ENCODE results near the gene ATXN3L.

ATXN3L gene

DNA sequence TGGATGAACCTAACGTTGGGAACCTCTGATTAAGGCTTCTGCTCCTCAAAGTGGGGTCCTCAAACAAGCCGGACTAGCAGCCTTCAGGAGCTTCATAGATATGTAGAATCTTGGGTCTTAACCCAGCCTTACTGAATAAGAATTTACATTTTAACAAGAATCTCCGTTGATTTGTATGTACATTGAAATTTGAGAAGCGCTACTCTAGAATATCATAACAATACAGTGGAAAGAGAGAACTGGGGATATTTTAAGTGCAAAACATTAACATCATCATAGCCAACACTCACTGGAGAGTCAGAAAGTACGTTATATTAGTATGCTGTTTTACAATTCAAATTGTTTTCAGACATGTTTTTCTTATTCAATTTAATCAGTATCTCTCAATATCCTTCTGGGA is 31.2 kb downstream of the ATXN3L start:
- ChIA-PET CTCF (no interaction called here), POLR2A (no interaction called here)
- no peak for TF ChIP-seq HDGF (IDR thresholded peaks at IDR 0.05; ENCODE audit: borderline replicate concordance)
- no peak for TF ChIP-seq FOXM1 (IDR thresholded peaks at IDR 0.05; ENCODE audit: borderline replicate concordance)
- TF ChIP-seq ARNT (IDR thresholded peaks at IDR 0.05), result no peak
- no peak for TF ChIP-seq FOXK2 (IDR thresholded peaks at IDR 0.05)
- no peak for TF ChIP-seq TARDBP (IDR thresholded peaks at IDR 0.05)
- no peak for TF ChIP-seq CTBP1 (IDR thresholded peaks at IDR 0.05; ENCODE audit: borderline replicate concordance)
- no peak for TF ChIP-seq BHLHE40 (IDR thresholded peaks at IDR 0.05; ENCODE audit: borderline replicate concordance)
- no peak for TF ChIP-seq LEF1 (IDR thresholded peaks at IDR 0.05; ENCODE audit: borderline replicate concordance)
- no peak for TF ChIP-seq L3MBTL2 (conservative IDR thresholded peaks at IDR 0.05)
- TF ChIP-seq NFRKB (IDR thresholded peaks at IDR 0.05), result no peak
- TF ChIP-seq SP1 (IDR thresholded peaks at IDR 0.05), result no peak
- TF ChIP-seq ELF4 (IDR thresholded peaks at IDR 0.05), result no peak
- TF ChIP-seq, protein P1, sequence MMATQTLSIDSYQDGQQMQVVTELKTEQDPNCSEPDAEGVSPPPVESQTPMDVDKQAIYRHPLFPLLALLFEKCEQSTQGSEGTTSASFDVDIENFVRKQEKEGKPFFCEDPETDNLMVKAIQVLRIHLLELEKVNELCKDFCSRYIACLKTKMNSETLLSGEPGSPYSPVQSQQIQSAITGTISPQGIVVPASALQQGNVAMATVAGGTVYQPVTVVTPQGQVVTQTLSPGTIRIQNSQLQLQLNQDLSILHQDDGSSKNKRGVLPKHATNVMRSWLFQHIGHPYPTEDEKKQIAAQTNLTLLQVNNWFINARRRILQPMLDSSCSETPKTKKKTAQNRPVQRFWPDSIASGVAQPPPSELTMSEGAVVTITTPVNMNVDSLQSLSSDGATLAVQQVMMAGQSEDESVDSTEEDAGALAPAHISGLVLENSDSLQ (IDR thresholded peaks at IDR 0.05), result no peak
- no peak for TF ChIP-seq FOXA1 (IDR thresholded peaks at IDR 0.05)
- no peak for DNase-seq (ENCODE audit: extremely low spot score)

GRCh38 chrX:13287816-13288215 is 32.0 kb downstream of the ATXN3L start:
- TF ChIP-seq FOXK2 (IDR thresholded peaks at IDR 0.05) (no peak), ZNF384 (IDR thresholded peaks at IDR 0.05) (no peak), NFRKB (IDR thresholded peaks at IDR 0.05) (no peak), FOXM1 (IDR thresholded peaks at IDR 0.05; ENCODE audit: borderline replicate concordance) (no peak), SUZ12 (IDR thresholded peaks at IDR 0.05) (no peak), TARDBP (IDR thresholded peaks at IDR 0.05) (no peak), SP1 (IDR thresholded peaks at IDR 0.05) (no peak), ARNT (IDR thresholded peaks at IDR 0.05) (no peak), CTBP1 (IDR thresholded peaks at IDR 0.05; ENCODE audit: borderline replicate concordance) (no peak), L3MBTL2 (conservative IDR thresholded peaks at IDR 0.05) (no peak), BHLHE40 (IDR thresholded peaks at IDR 0.05; ENCODE audit: borderline replicate concordance) (no peak), HDGF (IDR thresholded peaks at IDR 0.05; ENCODE audit: borderline replicate concordance) (no peak), ELF4 (IDR thresholded peaks at IDR 0.05) (no peak), LEF1 (IDR thresholded peaks at IDR 0.05; ENCODE audit: borderline replicate concordance) (no peak), FOXA1 (IDR thresholded peaks at IDR 0.05) (no peak)
- TF ChIP-seq, protein P1 (IDR thresholded peaks at IDR 0.05), result no peak
- no peak for DNase-seq (ENCODE audit: extremely low spot score)
- ChIA-PET CTCF (interaction anchor here (1.0 kb wide), 1 partner anchor 200 kb away, joined by 4 read pairs; no protein-coding TSS in a partner anchor), POLR2A (no interaction called here)

GRCh38 chrX:13285693-13286092 is 34.2 kb downstream of the ATXN3L start:
- TF ChIP-seq HDGF (IDR thresholded peaks at IDR 0.05; ENCODE audit: borderline replicate concordance) (no peak), BHLHE40 (IDR thresholded peaks at IDR 0.05; ENCODE audit: borderline replicate concordance) (no peak), SP1 (IDR thresholded peaks at IDR 0.05) (no peak), SUZ12 (IDR thresholded peaks at IDR 0.05) (no peak), L3MBTL2 (conservative IDR thresholded peaks at IDR 0.05) (no peak), LEF1 (IDR thresholded peaks at IDR 0.05; ENCODE audit: borderline replicate concordance) (no peak)
- no peak for DNase-seq (ENCODE audit: extremely low spot score)
- CTCF ChIA-PET, result no interaction called here
- POLR2A ChIA-PET, result no interaction called here

- ChIA-PET POLR2A (no interaction called here), CTCF (no interaction called here)
- DNase-seq (ENCODE audit: extremely low spot score), result no peak
- no peak for TF ChIP-seq TARDBP (IDR thresholded peaks at IDR 0.05)
- no peak for TF ChIP-seq FOXM1 (IDR thresholded peaks at IDR 0.05; ENCODE audit: borderline replicate concordance)
- TF ChIP-seq ZNF384 (IDR thresholded peaks at IDR 0.05), result no peak
- TF ChIP-seq CTBP1 (IDR thresholded peaks at IDR 0.05; ENCODE audit: borderline replicate concordance), result no peak
- no peak for TF ChIP-seq SUZ12 (IDR thresholded peaks at IDR 0.05)
Measured at GRCh38 chrX:13285229-13285628, 34.6 kb downstream of the ATXN3L start.

GRCh38 chrX:13284570-13284969 is 35.3 kb downstream of the ATXN3L start:
- POLR2A ChIA-PET, result no interaction called here
- TF ChIP-seq TARDBP (IDR thresholded peaks at IDR 0.05) (no peak), LEF1 (IDR thresholded peaks at IDR 0.05; ENCODE audit: borderline replicate concordance) (no peak), SUZ12 (IDR thresholded peaks at IDR 0.05) (no peak), FOXM1 (IDR thresholded peaks at IDR 0.05; ENCODE audit: borderline replicate concordance) (no peak), FOXK2 (IDR thresholded peaks at IDR 0.05) (no peak), L3MBTL2 (conservative IDR thresholded peaks at IDR 0.05) (no peak), FOXA1 (IDR thresholded peaks at IDR 0.05) (no peak), NFRKB (IDR thresholded peaks at IDR 0.05) (no peak), CTBP1 (IDR thresholded peaks at IDR 0.05; ENCODE audit: borderline replicate concordance) (no peak), BHLHE40 (IDR thresholded peaks at IDR 0.05; ENCODE audit: borderline replicate concordance) (no peak), HDGF (IDR thresholded peaks at IDR 0.05; ENCODE audit: borderline replicate concordance) (no peak), SP1 (IDR thresholded peaks at IDR 0.05) (no peak), ELF4 (IDR thresholded peaks at IDR 0.05) (no peak), ARNT (IDR thresholded peaks at IDR 0.05) (no peak), ZNF384 (IDR thresholded peaks at IDR 0.05) (no peak)
- TF ChIP-seq, protein P1 (IDR thresholded peaks at IDR 0.05), result no peak
- CTCF ChIA-PET, result no interaction called here
- DNase-seq (ENCODE audit: extremely low spot score), result no peak

GRCh38 chrX:13283950-13284546 is 35.8 kb downstream of the ATXN3L start:
- TF ChIP-seq HDGF (IDR thresholded peaks at IDR 0.05; ENCODE audit: borderline replicate concordance) (no peak), ARNT (IDR thresholded peaks at IDR 0.05) (no peak), LEF1 (IDR thresholded peaks at IDR 0.05; ENCODE audit: borderline replicate concordance) (no peak), FOXK2 (IDR thresholded peaks at IDR 0.05) (no peak), FOXM1 (IDR thresholded peaks at IDR 0.05; ENCODE audit: borderline replicate concordance) (no peak), BHLHE40 (IDR thresholded peaks at IDR 0.05; ENCODE audit: borderline replicate concordance) (no peak), FOXA1 (IDR thresholded peaks at IDR 0.05) (no peak), ZNF384 (IDR thresholded peaks at IDR 0.05) (no peak), ELF4 (IDR thresholded peaks at IDR 0.05) (no peak), SUZ12 (IDR thresholded peaks at IDR 0.05) (no peak), L3MBTL2 (conservative IDR thresholded peaks at IDR 0.05) (no peak), SP1 (IDR thresholded peaks at IDR 0.05) (no peak), CTBP1 (IDR thresholded peaks at IDR 0.05; ENCODE audit: borderline replicate concordance) (no peak), TARDBP (IDR thresholded peaks at IDR 0.05) (no peak), NFRKB (IDR thresholded peaks at IDR 0.05) (no peak)
- TF ChIP-seq, protein P1 (IDR thresholded peaks at IDR 0.05), result no peak
- POLR2A ChIA-PET, result no interaction called here
- CTCF ChIA-PET, result no interaction called here
- DNase-seq (ENCODE audit: extremely low spot score), result no peak

Measured in HEK293T (cell line).